HUDEP-2 (cell line): ENCODE results near the gene THAP7.

Experiments
- DNase-seq, 76 experiments: peaks; one replicate each; lab custom pipeline; 2025; ENCODE audit not compliant: unreplicated experiment in 76 of 76; lab: John Stamatoyannopoulos, UW

THAP7 gene

DNA sequence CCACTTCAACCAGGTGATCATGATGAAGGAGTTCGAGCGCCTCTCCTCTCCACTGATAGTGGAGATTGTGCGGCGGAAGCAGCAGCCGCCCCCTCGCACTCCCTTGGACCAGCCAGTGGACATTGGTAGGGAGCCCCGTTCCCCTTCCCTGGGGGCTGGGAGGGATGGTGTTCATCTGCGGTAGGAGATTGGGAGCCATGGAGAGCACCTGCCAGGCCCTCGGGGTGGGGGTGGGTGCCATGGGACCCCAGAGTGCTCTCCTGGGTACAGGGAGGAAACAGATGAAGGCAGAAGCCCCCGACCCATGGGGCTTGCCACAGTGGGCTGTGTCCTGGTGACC lies 7.0 kb downstream of the THAP7 start:
- no peak for DNase-seq

DNA sequence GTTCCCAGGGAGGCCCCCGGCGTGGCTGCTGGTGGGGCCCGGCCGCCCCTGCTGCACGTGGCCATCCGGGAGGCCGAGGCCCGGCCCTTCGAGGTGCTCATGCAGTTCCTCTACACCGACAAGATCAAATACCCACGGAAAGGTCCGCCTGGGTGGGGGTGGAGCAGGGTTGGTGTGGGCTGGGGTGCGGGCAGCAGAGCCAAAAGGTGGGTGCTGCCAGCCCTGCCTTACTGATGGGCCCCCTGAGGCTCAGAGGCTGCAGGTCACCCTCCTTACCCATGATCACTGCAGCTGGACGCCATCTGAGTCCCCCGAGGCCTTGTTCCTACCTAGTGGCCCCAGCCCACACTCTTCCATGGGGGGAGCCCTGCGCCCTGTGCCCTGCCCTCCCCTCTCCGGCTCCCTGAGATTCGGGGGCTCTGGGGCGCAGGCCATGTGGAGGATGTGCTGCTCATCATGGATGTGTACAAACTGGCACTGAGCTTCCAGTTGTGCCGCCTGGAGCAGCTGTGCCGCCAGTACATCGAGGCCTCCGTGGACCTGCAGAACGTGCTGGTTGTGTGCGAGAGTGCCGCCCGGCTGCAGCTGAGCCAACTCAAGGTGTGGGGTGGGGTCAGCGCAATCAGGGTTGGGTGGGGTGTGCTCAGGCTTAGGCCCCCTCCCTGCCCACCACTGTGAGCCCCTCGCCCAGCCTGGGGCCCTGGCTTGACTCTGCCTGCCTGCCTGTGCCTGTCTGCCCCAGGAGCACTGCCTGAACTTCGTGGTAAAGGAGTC lies 7.6 kb downstream of the THAP7 start:
- DNase-seq: no peak

DNA sequence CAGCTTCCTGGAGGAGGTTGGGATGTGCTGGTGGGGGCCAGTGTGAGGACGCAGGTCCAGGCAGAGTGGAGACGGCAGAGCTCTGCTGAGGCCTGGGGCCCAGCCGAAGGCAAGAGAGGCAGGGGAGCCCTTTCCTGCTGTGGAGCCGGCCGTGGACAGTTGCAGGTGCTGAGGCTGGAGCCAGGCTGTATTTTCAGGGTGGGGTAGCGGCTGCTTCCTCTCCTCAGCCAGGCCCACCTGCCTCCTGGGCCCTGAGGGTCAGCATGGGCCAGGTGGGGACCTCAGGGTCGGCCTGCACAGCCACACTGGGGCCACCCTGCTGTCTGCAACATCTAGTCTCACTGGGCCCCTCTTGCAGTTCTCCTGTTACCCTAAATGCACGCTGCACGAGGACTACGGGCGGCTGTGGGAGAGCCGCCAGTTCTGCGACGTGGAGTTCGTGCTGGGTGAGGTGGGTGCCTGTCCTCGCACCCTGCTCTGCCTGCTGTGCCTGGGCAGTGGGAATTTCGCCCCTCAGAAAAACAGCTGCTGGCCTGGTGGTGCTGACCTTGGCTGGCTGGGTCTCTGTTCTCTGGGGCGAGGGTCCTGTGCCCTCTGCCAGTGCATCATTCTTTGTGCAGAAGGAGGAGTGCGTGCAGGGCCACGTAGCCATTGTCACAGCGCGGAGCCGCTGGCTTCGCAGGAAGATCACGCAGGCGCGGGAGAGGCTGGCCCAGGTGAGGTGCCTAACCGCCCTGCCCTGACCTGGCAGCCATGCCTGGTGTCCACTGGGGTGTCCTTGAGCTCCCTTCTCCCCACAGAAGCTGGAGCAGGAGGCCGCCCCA lies 8.4 kb downstream of the THAP7 start:
- DNase-seq: no peak

DNA sequence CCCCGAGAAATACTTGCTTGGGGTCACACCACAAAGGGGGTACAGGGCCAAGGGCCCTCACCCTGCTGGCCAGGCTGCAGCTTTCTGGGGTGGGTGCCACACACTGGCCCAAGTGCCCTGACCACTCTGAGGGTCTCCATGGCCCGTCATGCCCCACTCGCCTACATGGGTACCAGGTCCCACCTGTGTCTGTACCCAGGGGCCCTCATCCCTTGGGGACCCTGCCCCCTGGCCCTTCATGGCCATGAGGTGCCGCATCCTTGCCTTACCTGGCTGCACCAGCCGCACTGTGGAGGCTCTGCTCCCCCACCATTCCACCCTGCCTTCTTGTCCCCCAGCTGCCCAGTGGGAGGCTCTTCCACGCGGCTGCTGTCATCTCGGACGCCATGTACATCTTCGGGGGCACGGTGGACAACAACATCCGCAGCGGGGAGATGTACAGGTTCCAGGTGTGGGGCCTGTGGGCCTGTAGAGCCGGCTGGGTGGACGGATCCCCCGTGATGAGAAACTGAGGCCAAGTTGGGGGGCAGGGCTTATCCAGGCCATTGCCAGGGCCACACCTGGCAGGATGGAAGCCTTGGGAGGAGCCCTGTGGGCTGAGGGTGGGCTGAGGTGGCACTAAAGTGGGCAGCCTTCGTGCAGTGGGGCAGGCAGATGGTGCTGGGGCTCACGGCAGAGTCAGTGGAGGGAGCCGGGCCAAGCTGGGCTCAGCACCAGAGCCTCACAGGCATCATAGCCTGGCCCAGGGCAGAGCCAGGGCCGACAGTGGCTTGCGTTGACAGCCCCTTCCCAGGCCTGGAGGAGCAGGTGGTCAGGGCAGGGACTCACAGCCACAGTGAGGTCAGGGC lies 9.2 kb downstream of the THAP7 start:
- DNase-seq: no peak

DNA sequence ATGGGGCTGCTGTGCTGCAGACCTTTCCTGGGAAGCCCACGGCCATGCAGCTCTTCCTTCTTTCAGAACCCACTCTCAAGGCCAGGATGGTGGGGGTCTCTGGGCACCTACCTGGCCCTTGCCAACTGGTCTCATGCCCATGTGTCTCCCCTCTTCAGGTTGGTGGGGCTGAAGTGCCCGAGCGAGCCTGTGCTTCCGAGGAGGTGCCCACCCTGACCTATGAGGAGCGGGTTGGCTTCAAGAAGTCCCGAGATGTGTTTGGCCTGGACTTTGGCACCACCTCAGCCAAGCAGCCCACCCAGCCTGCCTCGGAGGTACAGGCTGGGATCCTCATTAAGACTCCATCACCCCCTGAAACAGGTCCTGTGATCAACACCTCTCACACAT lies 9.9 kb downstream of the THAP7 start:
- DNase-seq: no peak

DNA sequence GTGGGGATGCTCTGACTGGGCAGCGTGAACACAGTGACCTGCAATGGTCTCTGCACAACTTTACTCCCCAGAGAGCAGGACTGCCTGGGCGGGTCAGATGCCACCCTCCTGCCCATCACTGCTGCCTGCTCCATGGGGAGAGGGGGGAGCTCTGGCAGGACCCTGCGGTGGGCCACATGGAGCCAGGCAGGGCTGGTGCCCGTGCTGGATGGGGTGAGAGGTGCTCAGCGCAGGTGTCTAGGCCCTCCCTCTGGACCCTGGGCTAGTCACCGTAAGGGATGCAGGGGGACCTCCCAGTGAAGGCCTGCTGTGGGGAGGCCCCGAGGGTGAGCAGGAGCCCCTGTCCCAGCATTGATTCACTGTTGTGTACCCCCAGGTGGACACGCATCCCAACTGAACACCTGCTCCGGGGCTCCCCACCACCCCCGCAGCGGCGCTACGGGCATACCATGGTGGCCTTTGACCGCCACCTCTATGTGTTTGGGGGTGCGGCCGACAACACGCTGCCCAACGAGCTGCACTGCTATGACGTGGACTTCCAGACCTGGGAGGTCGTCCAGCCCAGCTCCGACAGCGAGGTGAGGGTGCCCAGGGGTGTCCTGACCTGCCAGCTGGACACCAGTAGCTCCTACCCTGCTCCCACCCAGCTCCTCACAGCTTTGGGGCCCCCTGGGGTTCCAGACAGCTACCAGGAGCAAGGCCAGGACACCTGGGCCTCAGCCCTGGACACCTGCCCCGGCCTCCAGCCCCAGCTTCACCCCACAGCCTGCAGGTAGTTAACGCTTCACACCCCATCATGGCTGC lies 10.5 kb downstream of the THAP7 start:
- no peak for DNase-seq

DNA sequence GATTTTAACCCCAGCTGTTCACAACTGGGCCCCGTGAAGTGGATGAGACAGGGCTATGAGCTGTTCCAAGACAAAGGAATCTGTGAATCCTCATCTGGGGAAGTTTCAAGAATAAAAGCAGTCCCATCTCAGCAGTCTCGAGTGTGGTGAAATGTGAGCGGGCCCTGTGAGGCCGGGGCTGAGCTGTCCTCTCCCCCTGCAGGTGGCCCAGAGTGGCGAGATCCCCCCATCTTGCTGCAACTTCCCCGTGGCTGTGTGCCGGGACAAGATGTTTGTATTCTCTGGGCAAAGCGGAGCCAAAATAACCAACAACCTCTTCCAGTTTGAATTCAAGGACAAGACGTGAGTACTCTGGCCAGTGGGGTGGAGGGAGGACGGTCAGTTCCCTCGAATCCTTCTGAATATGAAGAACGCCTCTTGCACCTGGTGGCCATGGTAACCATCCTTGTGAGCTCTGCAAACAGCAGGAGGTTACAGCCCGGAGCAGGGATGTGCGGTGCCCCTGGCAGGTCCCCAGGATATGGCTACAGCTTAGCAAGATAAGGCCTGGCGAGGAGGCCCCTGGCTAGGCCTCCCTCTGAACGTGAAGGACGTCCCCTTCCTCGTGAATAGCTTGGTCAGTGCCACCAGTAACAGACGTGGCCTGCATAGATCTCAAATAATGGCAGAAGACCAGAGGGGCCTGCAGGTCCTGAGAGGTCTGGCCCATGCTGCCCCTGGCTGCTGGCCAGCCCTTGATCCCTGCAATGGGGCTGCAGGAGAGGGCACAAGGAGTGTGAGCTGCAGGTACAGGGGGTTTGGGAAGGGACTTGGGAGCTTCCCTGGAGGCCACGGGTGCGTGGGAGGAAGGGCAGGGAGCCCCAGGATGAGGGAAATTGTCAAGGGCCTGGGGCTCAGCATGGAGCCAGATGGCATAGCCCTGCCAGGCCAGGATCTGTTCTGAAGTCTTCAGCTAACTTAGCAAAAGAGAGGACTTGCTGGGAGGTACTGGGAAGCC lies 11.4 kb downstream of the THAP7 start:
- DNase-seq: peak in 4 of 76 experiments; percentile 4 to 24 (median 12)

DNA sequence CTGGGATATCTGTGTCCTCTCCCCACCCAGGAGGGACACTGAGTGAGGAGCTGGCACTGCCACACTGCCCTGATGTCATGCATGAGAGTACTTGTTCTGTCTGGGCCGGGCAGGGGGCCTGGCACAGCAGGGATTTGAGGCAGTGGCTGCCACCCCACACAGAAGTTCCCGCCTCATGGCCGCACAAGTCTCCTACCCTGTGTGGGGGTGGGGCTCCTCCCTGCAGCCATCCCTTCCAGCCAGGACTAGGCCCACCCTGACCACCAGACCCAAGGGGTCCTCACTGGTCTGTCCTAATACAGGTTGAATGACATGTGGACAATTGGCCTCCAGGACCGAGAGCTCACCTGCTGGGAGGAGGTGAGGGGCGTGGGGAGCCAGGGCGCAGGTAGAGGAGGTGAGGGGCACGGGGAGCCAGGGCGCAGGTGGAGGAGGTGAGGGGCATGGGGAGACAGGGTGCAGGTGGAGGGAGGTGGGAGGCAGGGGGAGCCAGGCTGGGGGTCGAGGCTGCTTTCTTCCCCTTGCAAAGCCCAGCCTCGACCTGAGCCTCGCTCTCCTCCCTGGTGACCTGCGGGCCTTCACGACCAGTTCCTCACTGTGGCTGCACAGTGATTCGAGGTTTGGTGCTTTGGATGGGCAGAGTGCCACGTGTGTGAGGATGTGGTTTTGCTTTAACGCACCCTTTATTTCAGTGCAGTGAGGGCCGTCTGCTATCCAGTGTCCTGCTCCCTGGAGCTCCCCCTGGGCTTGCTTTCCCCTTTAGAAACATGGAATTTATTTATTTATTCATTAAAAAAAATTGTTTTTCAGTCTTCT lies 12.4 kb downstream of the THAP7 start:
- DNase-seq: no peak

DNA sequence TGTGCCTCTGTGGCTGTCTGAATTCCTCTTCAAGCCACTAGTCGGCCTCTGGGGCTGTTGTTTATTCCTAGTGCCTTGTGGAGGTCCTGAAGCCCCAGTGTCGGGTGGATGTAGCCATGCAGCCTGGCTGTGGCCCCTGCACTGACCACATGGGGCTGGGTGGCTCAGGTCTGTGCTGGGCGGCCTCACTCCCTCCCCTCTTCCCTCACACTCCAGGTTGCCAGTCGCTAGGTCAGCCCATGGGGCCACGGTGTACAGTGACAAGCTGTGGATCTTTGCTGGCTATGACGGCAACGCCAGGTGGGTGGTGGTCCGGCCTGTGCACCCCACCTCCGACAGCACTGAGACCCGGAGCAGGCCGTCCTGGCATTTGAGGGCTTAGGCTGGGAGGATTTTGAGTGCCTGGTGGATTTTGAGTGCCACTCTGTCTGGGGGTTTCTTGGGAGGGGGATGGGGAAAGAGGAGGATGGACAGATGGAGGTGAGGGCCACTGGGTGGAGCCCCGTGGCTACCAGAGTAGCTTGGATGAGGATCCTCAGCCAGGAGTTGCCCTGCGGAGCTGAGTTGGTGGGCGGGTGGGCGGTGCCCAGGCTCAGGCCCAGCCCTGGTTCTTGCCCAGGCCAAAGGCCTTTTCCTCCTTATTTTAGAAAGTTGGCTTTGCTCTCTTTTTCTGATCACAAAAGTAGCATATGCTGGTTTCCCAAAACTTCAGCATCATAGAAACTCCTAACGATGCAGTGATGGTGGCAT lies 13.2 kb downstream of the THAP7 start:
- DNase-seq: no peak

DNA sequence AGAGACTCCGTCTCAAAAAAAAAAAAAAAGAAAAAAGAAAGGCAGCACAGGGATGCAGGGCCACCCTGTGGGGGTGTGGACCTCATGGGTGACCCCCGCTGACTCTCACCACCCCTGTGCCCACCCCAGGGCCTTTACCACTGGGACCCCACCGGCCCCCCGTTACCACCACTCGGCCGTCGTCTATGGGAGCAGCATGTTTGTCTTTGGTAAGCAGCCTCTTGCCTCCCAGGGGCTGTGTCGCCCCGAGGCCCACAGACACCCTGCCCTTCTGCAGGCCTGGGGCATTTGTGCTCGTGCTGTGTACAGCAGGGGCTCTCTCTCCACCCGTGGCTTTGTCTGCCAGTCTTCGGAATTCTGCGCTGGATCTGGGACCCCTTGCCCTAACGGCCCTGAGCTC lies 14.5 kb downstream of the THAP7 start:
- DNase-seq: no peak

DNA sequence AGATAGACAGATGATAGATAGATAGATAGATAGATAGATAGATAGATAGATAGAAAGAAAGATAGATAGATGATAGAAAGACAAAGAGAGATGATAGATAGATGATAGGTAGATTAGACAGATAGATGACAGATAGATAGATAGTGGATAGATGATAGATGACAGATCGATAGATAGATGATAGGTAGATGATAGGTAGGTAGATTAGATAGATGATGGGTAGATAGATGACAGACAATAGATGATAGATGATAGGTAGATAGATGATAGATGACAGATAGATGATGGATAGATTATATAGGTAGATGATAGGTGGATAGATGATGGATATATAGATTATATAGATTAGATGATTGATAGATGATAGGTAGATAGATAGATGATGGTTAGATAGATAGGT lies 15.6 kb downstream of the THAP7 start:
- DNase-seq: no peak

DNA sequence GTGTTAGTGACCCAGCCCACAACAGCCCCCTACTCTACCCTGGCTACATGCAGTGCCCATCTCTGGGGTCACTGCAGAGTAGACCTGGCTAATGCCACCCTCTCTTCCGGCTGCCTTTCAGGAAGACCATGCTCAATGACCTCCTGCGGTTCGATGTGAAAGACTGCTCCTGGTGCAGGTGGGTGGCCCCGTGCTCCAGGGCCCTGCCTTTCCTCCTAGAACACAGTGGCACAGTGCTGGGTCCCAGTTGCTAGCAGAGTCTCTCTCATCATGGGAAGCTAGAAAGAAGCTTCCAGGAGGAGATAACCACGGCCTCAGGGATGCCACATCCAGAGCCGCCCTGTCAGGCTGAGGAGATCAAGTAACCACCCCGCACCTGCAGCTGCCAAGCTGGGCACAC lies 16.2 kb downstream of the THAP7 start:
- DNase-seq: no peak

DNA sequence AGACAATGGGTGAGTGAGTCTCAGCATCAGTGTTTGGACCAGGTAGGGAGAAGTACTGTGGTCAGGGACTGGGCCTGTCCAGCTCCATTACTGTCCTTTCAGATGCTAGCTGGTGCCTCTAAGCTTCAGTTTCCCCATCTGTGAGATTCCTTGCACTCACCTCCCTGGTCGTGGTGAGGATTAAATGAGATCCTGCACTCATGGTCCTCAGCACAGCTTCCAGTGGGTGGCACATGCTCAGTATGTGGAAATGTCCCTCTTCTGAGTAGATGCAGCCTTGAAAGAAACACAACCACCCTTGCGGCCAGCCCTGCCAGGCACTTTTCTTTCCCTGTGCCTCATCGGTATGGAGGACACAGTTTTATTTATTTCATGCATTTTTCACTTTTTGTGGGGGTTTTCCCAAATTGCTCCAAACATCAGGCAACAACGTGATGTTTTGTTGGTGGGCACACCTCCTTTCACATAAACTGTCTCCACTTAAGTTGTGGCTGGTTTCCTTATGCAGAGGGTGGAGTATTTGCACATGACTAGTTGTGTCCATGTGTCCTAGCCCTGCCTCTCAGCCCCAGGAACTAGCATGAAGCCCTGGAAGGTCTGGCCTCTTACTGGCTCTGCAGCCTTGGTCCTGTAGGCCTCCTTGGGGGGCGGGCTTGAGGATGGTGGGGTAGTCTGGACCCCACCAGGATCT lies 18.7 kb downstream of the THAP7 start:
- DNase-seq: no peak

DNA sequence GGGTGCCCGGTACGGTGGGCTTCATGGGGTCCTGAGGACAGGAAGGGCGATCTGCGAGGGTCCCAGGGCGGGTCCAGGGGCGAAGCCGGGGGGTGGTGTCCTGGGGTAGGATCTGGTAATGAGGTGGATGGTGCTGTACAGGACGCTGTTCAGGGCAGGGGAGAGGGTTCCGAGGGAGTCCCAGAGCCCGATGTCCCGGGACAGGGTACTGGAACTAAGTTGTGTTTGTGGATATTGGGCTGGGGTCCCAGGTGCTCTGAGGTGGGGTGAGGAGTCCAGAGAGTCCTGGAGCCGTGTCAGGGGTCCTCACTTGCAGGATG lies 19.4 kb downstream of the THAP7 start:
- no peak for DNase-seq

DNA sequence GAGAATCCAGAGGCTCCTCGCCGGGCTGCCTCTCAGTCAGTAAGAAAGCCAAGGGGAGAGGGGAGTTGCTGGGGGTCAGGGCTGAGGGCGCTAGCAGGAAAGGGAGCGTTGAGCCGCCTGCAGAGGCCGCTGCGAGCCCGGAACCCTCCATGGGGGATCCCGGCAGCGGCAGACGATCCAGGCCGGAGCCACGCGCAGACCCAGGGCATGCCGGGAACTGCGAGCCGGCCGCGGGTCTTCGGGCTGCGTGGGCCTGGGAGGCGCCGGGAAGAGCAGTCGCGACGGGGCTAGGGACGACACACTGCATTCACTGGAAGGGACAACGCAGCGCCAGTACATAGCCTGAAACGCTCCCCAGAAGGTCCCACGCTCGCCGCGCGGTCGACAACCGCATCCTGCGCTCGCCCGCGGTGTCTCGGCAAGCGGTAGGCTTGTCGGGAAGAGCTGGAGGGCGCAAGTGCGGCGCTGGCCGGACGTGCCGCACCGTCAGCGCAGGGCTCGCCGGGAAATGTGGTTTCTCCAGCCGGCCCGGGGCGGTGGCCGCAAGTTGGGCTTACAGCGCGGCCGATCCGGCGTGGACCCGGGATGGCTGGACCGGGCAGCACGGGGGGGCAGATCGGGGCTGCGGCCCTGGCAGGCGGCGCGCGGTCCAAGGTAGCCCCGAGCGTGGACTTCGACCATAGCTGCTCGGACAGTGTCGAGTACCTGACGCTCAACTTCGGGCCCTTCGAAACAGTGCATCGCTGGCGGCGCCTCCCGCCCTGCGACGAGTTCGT lies 19.9 kb downstream of the THAP7 start, which contains the start of gene LZTR1:
TSS of gene LZTR1 (plus strand) at position 511 of the 776 bp plus-strand sequence. CDS start at position 586, 75 bp downstream.
- peak in 72 of 76 experiments; percentile 11 to 81 (median 62) for DNase-seq

DNA sequence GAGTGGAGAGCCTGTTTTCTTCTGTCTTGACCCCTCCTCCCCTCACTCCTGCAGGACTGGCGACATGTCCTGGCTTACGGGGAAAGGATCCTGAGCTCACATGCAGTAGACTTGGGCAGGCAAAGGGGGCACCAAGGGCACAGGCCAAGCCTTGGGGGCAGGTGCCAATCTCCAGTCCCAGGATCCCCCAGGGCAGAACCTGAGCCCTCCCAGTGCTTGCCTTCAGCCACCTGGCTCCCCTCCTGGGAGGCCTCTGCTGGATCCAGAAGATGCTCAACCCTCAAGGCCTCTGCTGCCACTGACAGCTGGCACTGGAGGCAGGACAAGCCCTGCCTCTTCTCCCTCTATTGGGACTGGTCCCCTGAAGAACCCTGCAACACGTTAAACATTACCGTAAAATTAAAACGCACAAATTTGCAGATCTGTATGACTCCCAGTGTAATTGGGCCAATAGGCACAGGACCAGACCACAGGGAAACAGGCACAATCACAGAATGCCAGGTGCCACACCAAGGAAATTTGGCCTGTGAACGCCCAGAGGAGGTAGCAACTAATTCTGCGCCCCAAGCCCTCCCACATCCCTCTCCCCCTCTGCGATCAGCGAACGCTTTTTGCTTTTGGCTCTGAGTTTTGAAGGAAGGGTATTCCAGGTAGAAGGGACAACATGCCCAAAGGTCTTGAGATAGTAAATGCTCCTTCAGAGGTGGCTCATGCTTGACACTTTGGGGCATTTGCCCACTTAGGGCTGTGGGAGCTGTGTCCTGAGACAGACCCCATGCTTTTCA lies 20.8 kb downstream of the THAP7 start:
- DNase-seq: no peak
